Stomach (tissue), 4 donors: Measurements from ENCODE around the gene ANTKMT.

Experiments
- CTCF ChIP-seq, 7 experiments: fragments of 450-650 bp in 4 of 7; fragments of 200-600 bp in 3 of 7; sonication (generic) in 3 of 7; IDR thresholded peaks; one replicate each; pipeline ENCODE4 v1.5.1; 2016 to 2019; ENCODE audit warnings: antibody characterized with exemption in 7 of 7, control low read depth in 2 of 7, mild to moderate bottlenecking in 1 of 7
- EP300 ChIP-seq: sonication (generic); formaldehyde crosslinking; IDR thresholded peaks from one replicate; pipeline ENCODE4 v1.6.1; 2017; ENCODE audit warnings: antibody characterized with exemption
- POLR2A ChIP-seq, 4 donors: fragments of 450-650 bp; IDR thresholded peaks; one replicate each; pipeline ENCODE4 v1.6.1; 2016; ENCODE audit warnings: antibody characterized with exemption in 4 of 4, control low read depth in 2 of 4, mild to moderate bottlenecking in 1 of 4, moderate library complexity in 1 of 4

GRCh38 chr16:682493-683395, 38.2 kb upstream of the ANTKMT start:
- no peak for TF ChIP-seq CTCF (IDR thresholded peaks at IDR 0.05)
- TF ChIP-seq EP300: no peak
- TF ChIP-seq POLR2A (IDR thresholded peaks at IDR 0.05): no peak
